GM12892 (cell line): ENCODE results near the gene CCDC192.

Experiments used
- DNase-seq: peaks from one replicate; pipeline ENCODE4 v3.0.0; 2011; ENCODE audit not compliant: insufficient read length
- FAIRE-seq: peaks from 2 replicates; lab custom pipeline; 2011; peaks lifted over from hg19 to GRCh38; lab: Jason Lieb, UNC
- POLR2A ChIP-seq: IDR thresholded peaks from 2 replicates; pipeline ENCODE4 v1.6.1; 2011; ENCODE audit warnings: low read depth, low read length, control low read depth
- POLR2AphosphoS5 ChIP-seq: IDR thresholded peaks from 2 replicates; pipeline ENCODE4 v1.6.1; 2011; ENCODE audit warnings: low read depth, low read length, control low read depth
- TAF1 ChIP-seq: IDR thresholded peaks from 2 replicates; pipeline ENCODE4 v1.6.1; 2011; ENCODE audit warnings: low read depth, mild to moderate bottlenecking, control low read depth, low read length, borderline replicate concordance

Gene CCDC192

GRCh38 chr5:127680595-127680994 lies 22.6 kb upstream of the CCDC192 start:
- TF ChIP-seq POLR2A, result no peak
- FAIRE-seq (no peak), DNase-seq (no peak)

- TF ChIP-seq TAF1 (no peak), POLR2AphosphoS5 (no peak), POLR2A (no peak)
- FAIRE-seq, result no peak
Measured at GRCh38 chr5:127683008-127683407, 20.2 kb upstream of the CCDC192 start.

GRCh38 chr5:127684726-127685467 lies 18.3 kb upstream of the CCDC192 start:
- FAIRE-seq, result no peak
- no peak for DNase-seq
- TF ChIP-seq POLR2AphosphoS5, result no peak
- TF ChIP-seq POLR2A, result no peak
- TF ChIP-seq TAF1, result no peak

More at GRCh38 chr5:127683008-127683407, 20.2 kb upstream of the CCDC192 start:
- DNase-seq, result no peak

DNA sequence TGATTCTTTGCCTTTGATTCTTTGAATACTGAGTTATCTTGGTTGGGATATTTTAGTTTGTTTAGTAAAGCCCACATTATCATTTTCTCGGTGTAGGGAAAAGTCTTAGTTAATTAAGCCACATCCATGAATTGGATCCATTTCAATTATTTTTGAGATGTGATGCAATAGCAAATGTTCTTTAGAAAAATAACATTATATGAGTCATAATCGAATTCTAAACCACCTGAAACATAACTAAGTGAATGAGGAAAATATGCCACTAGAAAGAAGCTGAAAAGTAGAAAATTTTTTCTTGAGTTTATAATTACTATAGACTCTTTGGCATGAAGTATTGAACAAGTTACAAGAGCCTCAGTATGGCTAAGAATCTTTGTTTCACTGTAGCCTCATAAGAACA lies 17.5 kb upstream of the CCDC192 start:
- no peak for FAIRE-seq
- TF ChIP-seq POLR2A (no peak), POLR2AphosphoS5 (no peak), TAF1 (no peak)
- DNase-seq, result no peak

DNA sequence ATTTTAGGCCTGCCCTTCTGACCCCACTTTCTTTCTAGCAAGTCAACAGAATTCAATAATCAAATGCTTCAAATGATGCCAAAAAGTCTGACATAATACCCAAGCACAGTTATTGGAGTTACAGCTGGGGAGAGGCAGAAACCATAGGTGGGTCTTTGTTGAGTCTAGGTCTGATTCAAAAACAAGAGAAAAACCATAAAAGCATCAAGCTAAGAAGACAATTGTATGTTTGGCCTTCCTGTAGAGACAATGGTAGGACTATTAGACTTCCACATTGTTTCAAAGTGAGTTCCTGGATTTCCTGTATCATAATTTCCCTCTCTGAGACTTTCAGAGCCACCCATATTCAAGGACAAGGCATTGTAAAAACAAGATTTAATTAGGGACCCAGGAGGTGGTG lies 16.8 kb upstream of the CCDC192 start:
- no peak for FAIRE-seq
- DNase-seq, result no peak
- TF ChIP-seq TAF1 (no peak), POLR2AphosphoS5 (no peak), POLR2A (no peak)

GRCh38 chr5:127694518-127695171 lies 8.5 kb upstream of the CCDC192 start:
- FAIRE-seq, result no peak
- no peak for TF ChIP-seq POLR2AphosphoS5
- no peak for DNase-seq

DNA sequence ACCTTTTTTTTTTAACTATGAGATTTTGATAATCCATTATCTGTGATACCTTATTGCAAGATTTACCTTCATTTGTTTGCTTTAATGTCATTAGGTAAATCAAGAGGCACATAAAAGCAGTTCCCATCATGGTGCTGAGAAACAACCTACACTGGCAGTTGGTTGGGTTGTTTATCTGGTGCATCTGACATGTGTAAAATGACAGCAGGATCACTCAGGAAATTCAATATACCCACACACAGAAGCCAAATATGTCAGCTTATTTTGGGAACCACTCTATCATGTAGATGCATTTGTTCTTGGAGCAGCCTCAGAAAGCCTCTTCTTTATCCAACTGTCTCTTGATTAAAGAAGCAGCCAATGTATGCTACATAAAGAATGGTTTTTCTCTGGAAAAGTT lies 7.8 kb upstream of the CCDC192 start:
- DNase-seq (no peak), FAIRE-seq (no peak)
- TF ChIP-seq TAF1, result no peak
- no peak for TF ChIP-seq POLR2AphosphoS5
- TF ChIP-seq POLR2A, result no peak

DNA sequence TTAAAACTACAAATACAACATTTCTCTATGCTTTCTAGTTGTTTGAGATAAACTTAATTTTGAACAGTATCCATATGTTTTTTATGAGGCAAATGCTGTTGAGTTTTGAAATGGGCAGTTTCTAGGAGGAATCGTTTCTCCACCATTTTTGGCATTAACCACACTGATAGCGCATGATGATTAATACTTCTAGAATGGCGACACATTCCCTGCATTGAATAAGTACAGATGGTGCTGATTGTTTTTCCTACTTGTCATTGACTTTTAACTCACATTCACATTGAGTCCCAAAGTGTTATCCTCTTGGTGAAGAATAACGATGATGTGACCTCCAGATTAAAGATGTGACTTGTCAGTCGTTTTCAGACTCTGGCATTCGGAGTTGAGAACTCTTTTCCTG lies 6.5 kb upstream of the CCDC192 start:
- DNase-seq, result no peak
- TF ChIP-seq POLR2A (no peak), TAF1 (no peak), POLR2AphosphoS5 (no peak)
- FAIRE-seq, result no peak

DNA sequence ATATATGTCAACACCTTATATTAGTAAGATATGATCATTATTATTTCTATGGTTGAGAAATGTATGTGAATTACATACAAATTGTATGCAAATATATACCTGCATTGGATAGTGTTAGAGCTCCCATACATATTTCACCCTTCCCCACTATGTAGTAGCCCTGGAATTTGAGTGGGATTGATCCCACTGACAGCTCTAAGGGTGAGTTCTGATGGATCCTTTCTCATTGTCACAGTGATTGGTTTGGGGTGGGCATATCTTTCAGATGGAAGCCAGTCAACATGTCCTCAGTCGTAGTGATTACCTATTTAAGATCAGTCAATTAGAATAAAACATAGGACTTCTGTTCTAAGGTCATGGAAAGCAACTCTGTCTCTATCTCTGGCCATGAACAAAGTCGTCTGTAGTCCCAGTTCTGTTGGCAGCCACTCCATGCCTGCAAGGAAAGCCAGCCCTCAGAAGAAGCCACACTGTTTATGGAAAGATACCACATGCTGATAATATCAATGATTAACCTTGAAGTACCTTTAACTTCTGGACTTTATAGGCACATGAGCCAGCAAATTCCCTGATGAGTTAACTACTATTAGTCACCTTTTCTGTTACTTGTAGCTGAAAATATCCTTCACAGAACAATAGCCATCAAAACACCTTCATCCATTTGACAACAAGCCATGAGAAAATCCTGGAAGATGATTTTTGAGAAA lies 5.1 kb upstream of the CCDC192 start:
- TF ChIP-seq TAF1 (no peak), POLR2AphosphoS5 (no peak), POLR2A (no peak)
- no peak for FAIRE-seq
- DNase-seq, result no peak

- DNase-seq, result no peak
- no peak for TF ChIP-seq TAF1
- FAIRE-seq, result no peak
Measured at GRCh38 chr5:127699416-127699815, 3.8 kb upstream of the CCDC192 start.

DNA sequence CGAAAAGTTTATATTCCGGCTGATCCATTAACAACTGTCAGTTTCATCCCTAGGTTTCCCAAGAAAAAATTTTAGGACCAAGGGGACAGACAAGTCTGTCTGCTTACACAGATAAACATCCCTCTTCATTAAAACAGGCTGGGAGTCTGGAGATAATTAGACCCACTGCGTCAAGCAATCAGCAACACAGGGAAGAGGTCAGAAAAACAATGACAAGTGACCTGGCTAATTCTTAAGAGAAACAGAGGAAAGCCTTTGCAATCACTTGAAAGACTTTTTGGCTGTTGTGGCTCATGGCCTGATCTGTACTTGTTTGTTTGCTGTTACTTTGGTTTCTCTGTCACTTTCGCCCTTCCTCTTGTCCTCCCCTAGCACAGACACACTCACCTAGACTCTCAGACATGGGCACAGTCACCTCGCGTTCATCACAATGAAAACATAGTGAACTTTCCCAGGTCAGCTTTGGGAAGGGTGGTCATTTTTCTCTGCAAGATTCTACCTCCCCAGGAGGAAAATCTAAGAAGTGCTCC lies 2.9 kb upstream of the CCDC192 start:
- TF ChIP-seq POLR2AphosphoS5 (no peak), TAF1 (no peak), POLR2A (no peak)
- no peak for FAIRE-seq
- no peak for DNase-seq

- FAIRE-seq (no peak), DNase-seq (no peak)
- TF ChIP-seq POLR2A (no peak), TAF1 (no peak), POLR2AphosphoS5 (no peak)
Measured at GRCh38 chr5:127702434-127702833, 757 bp upstream of the CCDC192 start.
